GM19455 (cell line): ENCODE data around the gene NCAM1.

ENCODE experiments used
- ATAC-seq: cut with Tn5 transposase; IDR thresholded peaks from one replicate; pipeline ENCODE4 v1.9.1; 2021; ENCODE audit not compliant: unreplicated experiment

NCAM1 gene

DNA sequence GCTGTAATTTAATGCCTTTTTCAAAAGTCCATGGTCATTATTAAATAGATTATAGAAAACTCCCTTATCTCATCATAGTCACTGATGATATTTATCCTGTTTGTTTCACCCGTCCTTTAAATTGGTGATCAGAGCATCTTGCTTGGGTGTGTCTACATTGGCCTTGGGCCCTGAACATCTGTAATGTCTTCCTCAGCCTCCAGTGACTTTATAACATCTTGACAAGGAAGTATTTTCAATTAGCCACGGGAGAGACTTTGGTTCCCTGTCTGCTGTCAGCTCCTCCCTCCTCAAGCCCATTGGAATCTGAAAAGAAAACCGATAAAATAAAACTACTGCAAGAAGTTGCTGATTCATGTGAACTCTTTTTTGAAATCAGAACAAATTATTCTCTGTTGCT, 236.2 kb downstream of the NCAM1 start:
- no peak for ATAC-seq

DNA sequence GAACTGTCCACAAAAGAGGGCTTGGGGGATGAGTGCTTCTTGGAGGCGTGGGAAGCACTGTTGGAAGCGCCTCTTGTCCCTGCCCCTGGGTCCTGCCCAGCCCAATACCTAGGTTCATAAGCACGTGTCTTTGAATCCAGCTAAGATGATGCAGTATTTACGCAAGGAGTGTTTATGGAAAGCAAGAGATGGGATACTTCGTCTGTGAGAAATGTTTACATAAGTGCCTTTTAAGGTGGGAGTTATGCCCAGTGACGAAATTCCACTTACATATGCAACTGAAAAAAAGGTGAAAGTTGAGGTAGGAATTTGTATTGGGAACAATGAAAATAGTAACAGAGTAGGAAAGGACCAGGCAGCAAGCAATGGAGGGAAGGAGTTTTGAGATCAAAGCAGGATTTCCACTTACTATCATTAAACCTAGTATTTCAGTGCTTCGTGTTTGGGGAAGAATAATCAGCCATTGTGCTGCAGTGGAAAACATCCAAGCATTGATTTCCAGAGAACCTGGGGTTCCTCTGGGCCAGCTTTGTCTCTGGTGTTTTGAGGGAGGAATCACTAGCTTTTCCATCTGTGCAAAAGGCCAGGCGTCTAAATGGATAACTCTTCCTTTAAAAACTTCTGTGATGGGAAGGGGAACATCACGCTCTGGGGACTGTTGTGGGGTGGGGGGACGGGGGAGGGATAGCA, 237.9 kb downstream of the NCAM1 start:
- ATAC-seq, result no peak

DNA sequence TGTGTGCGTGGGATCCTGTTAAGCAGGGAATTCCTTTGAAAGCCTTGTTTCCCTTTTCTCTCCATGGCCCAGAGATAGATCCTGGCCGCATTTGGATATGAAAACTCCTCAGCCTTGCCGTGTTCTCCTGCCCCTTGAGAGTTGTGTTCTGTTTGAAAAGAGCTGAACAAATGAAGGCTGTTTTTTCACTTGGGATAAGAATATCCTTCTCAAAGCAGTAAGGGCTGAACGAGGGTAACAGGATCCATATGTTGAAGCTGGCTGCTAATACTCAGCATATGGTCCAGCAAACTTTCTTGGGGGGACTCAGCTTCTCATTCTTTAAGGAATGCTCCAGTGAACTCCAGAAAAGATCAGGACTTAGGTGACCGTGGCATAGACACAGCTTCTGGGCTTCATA, 238.6 kb downstream of the NCAM1 start:
- ATAC-seq, result no peak

DNA sequence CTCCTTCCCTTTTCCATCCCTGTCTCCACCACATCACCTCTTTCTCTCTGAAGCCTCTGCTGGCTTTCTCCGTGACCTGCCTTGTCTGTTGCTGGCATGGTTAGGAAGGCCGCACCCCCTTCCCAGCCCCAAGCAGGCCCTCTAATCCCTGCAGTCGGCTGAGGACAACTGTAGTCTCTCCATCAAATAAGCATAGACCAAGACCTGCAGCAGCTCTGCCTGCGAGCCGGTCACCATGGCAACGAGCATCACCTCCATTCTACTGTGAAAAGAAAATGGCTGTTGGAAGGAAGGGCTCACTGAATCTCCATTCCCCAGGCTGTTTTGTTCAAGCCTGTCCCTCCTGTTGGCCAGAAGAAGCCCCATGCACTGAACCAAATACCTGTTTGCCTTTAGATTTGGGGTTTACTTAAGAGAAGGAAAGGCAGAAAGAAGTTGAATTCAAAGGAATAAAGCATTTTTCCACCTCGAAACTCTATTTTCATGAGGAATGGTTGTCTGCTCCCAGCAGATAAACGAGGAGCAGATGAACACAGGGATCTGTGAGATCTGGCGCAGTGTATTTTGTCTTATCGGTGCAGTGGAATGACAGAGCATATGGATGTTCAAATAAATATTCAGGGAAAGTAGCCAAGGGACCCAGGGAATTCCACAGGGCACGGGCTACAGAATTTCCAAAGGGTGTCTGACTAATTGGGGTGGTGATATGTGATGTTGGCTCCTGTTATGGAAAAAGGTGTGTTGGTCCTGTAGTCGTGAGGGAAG, 240.0 kb downstream of the NCAM1 start:
- no peak for ATAC-seq

DNA sequence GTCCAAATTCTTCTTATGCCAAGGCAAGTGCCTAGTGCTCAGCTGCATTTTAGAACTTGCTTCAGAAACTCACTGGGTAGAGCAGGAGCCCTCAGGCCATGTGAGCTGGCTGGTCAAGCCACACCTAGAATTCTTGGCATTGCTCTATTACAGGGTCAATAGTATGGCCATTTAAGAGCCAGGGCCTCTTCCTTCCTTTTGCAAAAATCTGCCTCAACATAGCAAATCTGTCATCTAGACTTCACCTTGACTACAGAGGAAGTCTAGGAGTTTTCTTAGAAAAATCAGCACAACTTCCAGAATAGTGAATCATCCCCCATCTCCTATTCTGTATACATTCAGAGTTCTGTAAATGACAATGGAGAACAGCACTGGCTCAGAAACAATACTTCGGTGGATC, 241.2 kb downstream of the NCAM1 start:
- no peak for ATAC-seq

DNA sequence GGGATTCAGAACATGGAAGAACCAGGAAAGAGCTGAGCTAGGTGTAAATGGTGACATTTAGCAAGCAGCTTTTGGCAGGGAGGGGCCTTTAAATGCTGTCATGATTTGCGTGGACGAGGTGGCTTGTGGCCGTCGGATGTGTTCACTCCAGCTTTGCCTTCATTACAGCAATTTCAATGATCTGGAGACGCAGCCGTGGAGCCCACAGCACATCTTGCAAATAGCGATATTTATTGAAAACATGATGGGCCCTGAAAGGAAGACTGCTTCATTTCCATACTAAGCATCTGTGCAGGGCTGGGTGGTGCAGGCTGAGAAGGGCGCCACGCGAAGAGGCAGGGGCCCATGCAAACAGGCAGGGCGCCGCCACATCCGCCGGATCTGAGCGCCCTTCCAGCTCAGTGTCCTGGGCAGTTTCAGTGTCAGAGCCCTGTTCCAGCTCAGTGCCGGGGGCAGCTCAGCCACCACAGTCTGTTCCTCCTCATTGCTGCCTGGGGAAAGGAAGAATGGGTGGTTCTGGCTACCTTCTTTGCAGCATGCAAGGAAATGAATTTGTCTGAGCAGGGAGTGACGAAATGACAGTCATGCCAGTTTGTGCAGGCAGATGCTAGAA, 242.0 kb downstream of the NCAM1 start:
- ATAC-seq, result no peak

DNA sequence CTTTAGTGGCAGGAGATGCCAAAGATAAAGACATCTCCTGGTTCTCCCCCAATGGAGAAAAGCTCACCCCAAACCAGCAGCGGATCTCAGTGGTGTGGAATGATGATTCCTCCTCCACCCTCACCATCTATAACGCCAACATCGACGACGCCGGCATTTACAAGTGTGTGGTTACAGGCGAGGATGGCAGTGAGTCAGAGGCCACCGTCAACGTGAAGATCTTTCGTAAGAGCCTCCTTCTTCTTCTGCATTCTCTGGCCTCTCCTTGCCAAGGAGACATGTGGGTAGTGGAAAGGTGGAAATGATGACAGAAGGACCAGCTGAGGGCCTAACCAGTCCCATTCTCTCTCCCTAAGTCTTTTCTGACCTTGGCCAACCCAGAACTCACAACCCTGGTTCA, 243.1 kb downstream of the NCAM1 start:
- ATAC-seq, result no peak

DNA sequence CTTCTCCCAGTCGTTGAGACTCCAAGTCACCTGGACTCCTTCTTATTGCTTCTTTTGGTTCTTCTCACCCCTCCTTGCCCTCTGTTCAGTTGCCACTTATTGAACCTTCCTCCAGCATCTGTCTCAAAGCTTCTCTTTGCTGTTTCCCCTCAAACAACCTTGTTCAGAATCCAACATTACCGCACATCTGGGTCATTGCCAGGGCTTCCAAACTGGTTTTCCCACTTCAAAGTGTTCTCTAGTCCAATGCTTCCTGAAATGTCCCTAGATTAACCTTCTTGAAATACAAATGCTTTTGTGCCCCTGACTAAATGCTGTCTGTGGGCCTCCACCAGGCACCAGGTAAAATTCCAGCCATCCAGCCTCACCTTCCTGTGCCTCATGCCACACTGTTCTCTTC, 252.3 kb downstream of the NCAM1 start:
- no peak for ATAC-seq

DNA sequence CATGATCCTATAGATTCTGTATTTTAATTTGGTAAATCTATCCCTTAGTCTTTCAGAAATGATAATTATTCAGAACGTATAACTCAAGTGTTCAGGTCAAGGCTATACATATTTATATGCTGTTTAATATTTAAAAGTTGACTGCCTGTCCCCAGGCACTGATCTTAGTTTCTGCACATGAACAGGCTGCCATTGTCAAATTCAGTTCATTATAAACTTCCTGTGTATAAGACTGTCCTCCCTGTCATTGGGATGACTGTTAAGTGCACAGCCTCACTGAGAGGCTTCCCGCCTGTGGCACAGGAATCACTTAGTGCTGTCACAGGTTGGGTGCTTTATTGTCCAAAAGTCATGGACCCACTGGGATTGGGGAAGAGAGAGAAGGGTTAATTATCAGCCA, 261.0 kb downstream of the NCAM1 start:
- ATAC-seq, result no peak

DNA sequence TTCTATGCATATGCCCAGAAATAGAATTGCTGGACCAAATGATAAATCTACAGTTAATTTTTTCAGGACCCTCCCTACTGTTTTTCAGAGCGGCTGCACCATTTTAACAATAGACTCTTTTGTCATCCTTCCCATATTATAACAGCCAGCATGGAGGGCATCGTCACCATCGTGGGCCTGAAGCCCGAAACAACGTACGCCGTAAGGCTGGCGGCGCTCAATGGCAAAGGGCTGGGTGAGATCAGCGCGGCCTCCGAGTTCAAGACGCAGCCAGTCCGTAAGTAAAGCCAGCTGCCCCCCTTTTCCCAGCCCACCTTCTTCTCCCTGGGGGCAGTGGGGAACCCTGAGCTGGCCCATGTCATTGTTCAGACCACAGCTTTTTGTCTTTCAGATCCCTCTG, 273.7 kb downstream of the NCAM1 start:
- ATAC-seq, result no peak

DNA sequence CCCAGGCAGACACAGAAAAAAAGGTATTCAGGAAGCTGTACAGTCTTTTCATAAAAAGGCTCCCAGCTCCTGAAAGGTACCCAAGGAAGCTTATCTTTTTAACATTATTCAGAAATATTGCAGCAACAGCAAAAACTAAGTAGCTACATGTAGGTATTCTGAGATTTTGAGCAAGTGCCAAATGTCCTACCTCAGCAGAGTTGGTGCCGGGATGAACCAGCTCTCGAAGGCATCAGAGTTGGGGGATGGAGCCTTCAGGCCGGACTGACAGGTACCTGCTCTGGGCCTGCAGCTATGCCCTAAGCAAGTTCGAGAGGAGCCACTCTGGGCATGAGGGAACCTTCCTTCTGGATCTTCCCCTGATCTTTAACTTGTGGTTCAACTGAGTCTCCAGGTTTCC, 276.0 kb downstream of the NCAM1 start:
- ATAC-seq, result no peak

DNA sequence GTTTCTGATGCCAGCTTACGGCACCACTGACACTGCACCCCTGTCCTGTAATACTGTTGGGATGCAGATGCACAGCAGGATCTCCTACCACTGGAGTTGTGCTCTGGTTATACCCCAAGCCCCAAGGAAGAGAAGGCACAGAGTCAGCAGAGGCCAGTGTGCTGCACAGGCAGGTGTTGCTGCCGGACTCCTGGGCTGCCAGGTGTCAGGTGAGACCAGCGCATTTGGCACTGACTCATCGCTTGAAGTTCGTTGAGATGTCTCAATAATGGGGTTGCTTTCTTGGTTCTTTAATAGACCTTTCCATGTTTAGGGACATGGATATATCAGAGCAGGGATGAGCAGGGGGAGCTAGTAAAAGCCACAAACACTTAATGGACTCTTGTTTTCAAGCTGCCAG, 277.5 kb downstream of the NCAM1 start:
- no peak for ATAC-seq

DNA sequence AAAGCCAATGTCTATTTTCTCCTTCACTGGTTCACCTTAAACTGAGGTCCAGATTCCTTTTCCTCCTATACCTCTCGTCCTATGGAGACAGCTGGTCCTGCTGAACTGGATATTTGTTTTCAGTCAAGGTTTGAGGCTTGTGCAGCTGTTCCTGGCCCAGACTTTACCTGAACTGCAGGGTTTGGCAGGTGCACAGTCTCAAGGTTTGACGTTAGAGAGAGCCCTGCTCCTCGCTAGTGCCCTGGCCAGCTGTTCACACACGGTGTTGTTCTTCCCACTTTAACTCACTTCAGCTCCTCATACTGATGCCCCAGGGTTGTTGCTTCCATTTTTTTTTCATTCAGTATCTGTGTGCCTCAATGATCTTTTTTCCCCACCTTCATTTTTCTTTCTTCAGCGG, 279.2 kb downstream of the NCAM1 start:
- ATAC-seq, result no peak

DNA sequence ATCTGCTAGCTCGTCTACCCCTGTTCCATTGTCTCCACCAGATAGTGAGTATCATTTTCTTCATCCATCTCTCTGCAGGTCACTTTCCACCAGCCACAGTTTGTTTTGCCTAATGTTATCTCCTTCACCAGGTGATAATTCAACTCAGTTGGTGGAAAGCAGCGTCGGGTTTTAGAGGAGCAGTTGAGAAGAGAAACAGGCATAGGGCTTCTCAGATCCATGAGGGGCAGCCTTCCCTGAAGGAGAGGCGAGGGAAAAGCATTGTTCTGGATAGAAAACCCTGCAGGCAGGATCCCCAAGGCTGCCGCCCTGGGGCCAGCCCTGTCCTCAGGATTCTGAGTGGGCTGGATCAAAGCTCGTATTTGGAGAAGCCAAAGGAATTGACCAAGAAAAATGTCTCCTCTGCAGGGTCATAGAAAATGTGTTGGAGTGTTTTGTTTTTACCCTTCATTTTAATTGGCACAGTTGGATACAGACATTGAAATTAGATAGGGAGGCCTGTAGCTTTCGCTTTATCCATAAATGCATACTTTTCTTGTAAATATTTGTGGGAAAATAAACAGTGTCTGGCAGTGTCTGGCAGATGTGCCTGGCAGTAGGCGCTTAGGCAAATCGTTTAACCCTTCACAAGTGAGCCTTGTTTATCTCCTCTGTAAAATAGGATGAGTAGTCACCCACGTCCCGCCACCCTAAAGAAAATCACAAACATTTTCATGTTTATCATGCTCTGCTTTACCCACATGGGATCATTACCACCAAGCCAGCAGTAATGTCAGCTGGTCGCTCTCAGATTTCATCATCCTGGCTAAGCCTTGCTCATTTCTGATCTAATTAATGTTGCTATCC, 279.8 kb downstream of the NCAM1 start:
- no peak for ATAC-seq

DNA sequence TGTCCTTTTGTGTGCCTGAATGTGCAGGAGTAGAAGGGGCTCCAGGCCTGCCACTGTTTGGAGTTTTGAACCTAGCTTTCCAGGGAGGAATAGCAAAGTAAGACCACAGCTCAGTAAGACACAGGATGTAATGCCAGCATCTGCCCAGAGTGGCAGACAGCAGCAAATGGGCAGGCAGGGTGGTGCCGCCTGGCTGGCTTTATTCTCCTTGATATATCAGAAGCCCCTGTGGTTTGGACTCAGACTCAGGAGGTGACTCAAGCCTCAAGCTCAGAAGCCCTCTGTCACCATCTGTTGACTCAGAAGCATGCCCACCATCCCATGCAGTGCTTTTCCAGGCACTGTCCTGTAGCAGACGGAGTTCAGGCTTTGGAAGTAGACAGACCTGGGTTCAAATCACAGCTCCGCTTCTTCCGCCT, 280.4 kb downstream of the NCAM1 start:
- no peak for ATAC-seq

DNA sequence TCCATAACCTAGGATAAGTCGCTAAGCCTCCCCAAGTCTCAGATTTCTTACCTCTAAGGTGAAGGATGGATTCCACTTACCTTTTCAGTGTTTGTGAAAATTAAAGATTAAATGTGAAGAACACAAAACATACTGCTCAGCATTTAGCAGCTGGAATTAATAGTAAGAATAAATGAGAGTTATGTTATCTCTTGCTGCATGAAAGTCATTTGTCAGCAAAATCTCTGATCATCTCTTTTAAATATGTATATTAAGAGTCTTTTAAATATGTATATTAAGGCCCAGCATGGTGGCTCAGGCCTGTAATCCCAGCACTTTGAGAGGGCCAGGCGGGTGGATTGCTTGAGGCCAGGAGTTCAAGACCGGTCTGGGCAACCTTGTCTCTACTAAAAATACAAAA, 280.8 kb downstream of the NCAM1 start:
- no peak for ATAC-seq

DNA sequence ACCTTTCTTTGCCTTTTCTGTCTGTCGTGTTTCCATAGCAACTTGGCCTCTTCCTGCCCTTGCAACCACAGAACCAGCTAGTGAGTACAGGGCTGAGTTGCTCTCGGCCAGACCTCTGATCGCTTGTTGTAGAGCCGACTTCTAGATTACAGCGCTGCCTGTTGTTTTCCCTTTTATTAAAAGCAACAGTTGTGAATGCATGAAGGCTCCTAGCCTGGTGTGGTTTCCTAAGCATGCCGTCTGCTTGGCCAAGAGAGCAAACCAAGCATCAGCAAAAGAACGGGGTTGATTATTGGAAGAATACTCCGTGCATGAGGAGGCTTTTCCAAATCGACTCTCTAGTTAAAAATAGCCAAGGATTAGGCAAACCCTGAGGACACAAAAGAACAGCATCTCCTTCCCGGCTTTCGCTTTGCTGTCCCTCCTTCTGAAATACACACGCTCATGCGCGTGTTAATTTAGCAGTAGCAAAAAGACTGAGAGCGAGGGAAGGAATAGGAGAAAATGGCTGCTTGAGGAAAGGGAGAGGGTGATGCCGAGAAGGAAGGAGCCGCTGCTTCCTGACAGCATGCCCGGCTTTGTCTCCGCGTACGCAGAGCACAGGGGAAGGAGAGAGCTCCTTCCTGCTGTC, 281.7 kb downstream of the NCAM1 start:
- no peak for ATAC-seq

DNA sequence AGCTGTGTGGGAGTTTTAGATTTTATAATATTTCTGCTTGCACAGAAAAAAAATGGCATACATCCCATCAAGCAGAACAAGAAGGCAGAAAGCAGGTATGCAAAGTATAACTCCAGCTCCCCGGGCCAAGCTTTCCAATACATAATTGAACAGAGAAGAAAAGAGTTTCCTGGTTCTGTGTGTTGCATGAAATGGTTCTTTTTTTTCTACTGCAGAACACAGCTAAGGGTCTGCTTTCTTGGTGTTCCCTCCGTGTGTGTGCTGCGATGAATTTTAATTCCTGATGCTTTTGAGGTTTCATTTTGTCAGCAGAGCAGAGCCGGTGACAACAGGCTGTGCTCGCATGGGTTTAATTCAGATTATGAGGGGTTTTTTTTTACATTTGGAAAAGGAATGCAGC, 282.5 kb downstream of the NCAM1 start:
- ATAC-seq, result no peak

DNA sequence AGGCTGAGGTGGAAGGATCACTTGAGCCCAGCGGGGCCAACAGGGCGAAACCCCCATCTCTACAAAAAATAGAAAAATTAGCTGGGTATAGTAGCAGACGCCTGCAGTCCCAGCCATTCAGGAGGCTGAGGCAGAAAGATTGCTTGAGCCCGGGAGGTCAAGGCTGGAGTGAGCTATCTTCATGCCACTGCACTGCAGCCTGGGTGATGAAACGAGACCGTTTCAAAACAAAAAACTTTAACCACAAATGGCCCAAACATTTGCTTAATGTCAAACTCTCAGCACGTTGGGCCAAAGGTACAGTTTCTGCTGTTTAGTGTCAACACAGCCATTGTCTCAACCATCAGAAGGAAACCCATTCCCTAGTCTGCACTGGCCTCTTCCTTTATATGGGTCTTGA, 284.0 kb downstream of the NCAM1 start:
- no peak for ATAC-seq

DNA sequence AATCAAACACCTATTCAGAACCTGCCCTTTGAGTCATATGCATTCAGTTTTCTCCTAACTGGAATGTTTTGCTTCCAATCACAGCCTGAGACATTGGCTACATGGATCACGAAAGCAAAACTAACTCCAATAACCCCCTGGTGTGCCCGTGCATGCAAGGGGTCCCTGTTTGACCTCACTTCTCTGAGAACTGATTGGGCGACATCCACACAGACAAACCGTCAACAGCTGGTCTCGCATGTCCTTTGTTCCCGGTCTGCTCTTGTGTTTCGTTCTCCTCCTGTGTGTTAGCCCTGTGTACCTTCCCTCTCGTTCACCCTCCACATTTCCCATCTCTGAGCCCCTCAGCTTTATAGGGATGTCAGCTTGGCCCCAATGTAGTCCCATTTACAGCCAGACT, 286.0 kb downstream of the NCAM1 start:
- no peak for ATAC-seq

DNA sequence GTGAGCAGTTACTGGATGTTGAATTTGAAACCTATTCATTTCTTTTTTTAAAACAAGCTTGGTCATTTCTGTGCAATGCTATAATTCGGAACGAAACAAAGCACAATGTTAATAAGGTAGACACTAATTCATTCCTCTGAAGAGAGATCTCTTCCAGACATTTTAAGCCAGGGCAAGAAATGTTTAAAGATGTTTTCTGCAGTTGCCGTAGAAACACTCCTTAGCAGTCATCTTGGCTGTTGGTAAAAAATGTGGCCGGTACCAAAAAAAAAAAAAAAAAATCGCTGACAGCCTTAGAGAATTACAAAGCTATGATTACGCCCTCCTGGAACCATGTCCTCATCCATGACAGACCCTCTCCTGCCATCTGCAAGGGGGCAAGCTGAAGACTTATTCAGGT, 286.7 kb downstream of the NCAM1 start:
- ATAC-seq, result no peak
